GM23248 (cell line): ENCODE data around the gene PLAC8.

Experiments used
- EZH2 ChIP-seq: fragments of 200-600 bp; sonication (generic); IDR thresholded peaks from 2 replicates; pipeline ENCODE4 v1.6.1; 2018; ENCODE audit warnings: antibody characterized with exemption, mild to moderate bottlenecking; ENCODE audit not compliant: insufficient read depth, poor library complexity, severe bottlenecking
- EZH2phosphoT487 ChIP-seq: fragments of 200-600 bp; sonication (generic); IDR thresholded peaks from 2 replicates; pipeline ENCODE4 v1.6.1; 2018; ENCODE audit warnings: antibody characterized with exemption, moderate library complexity, mild to moderate bottlenecking, low read depth; ENCODE audit not compliant: insufficient read depth

- no peak for TF ChIP-seq EZH2
- TF ChIP-seq EZH2phosphoT487 = no peak
Observed at GRCh38 chr4:83082777-83083176, 31.8 kb downstream of the PLAC8 start.
